A673 (cell line): ENCODE results near the gene TTC21A.

Experiments
- CTCF ChIP-seq: fragments of 300-800, 200-600 bp; sonication (generic); conservative IDR thresholded peaks from 2 replicates; pipeline ENCODE4 v1.5.1; 2017; ENCODE audit warnings: low read depth, mild to moderate bottlenecking, antibody characterized with exemption, low read length, moderate library complexity, mixed read lengths
- EZH2 ChIP-seq: fragments of 200-600 bp; sonication (generic); IDR thresholded peaks from 2 replicates; pipeline ENCODE4 v1.6.1; 2017; ENCODE audit warnings: borderline replicate concordance, low read depth, mild to moderate bottlenecking, mixed read lengths, antibody characterized with exemption, low read length; ENCODE audit not compliant: poor library complexity, severe bottlenecking

- TF ChIP-seq CTCF (no peak), EZH2 (no peak)
Measured at GRCh38 chr3:39170461-39170860, 63.0 kb downstream of the TTC21A start.
